GM19193 (cell line): ENCODE results near the gene AZIN2.

Source experiments
- POLR2A ChIP-seq: IDR thresholded peaks from 4 replicates; pipeline ENCODE4 v1.6.1; 2011; ENCODE audit not compliant: insufficient read depth, insufficient read length; ENCODE audit errors: extremely low read depth

AZIN2 gene

GRCh38 chr1:33080885-33081553, at the start of gene AZIN2:
Gene AZIN2, plus strand, starts transcription at chr1:33081153. Its CDS starts 1,097 bp downstream, at chr1:33082250.
- TF ChIP-seq POLR2A, result peak; percentile 57

GRCh38 chr1:33031506-33031905, 49.4 kb upstream of the AZIN2 start:
- no peak for TF ChIP-seq POLR2A

GRCh38 chr1:33032126-33032869, 48.7 kb upstream of the AZIN2 start:
- no peak for TF ChIP-seq POLR2A

- TF ChIP-seq POLR2A, result no peak
Observed at GRCh38 chr1:33036051-33036525, 44.9 kb upstream of the AZIN2 start.

GRCh38 chr1:33036526-33037503, 44.1 kb upstream of the AZIN2 start, which contains the start of gene AK2:
Gene AK2, minus strand, starts transcription at chr1:33036883. Its CDS starts 55 bp downstream, at chr1:33036828.
- TF ChIP-seq POLR2A, result peak; percentile 74

- no peak for TF ChIP-seq POLR2A
Observed at GRCh38 chr1:33039840-33040239, 41.1 kb upstream of the AZIN2 start.

- TF ChIP-seq POLR2A, result no peak
Observed at GRCh38 chr1:33041026-33041425, 39.9 kb upstream of the AZIN2 start.

- TF ChIP-seq POLR2A, result no peak
Observed at GRCh38 chr1:33042831-33043230, 38.1 kb upstream of the AZIN2 start.

- no peak for TF ChIP-seq POLR2A
Observed at GRCh38 chr1:33043267-33044092, 37.5 kb upstream of the AZIN2 start.

GRCh38 chr1:33045246-33045645, 35.7 kb upstream of the AZIN2 start:
- no peak for TF ChIP-seq POLR2A

- no peak for TF ChIP-seq POLR2A
Observed at GRCh38 chr1:33045814-33046213, 35.1 kb upstream of the AZIN2 start.

- no peak for TF ChIP-seq POLR2A
Observed at GRCh38 chr1:33047290-33047689, 33.7 kb upstream of the AZIN2 start.

- TF ChIP-seq POLR2A, result no peak
Observed at GRCh38 chr1:33047839-33048305, 33.1 kb upstream of the AZIN2 start.

- no peak for TF ChIP-seq POLR2A
Observed at GRCh38 chr1:33048426-33048825, 32.5 kb upstream of the AZIN2 start.

- no peak for TF ChIP-seq POLR2A
Observed at GRCh38 chr1:33049371-33049770, 31.6 kb upstream of the AZIN2 start.
